Right lobe of liver (tissue), 6 donors: ENCODE data around the gene TBRG4. TPM values are rescaled to one million over a fixed set of nuclear protein-coding genes. Genes with fewer than 3 reads are reported as not detected.
"Not testable (repeated sequence)": the region's sequence is repeated elsewhere in the genome, so short reads cannot be mapped to it uniquely, and the experiment has no call there.

Experiments
- ATAC-seq, 4 donors: fragments of 200-7000 bp; cut with Tn5 transposase; one replicate each; pipeline ENCODE4 v1.9.1; 2020; ENCODE audit warnings: mild to moderate bottlenecking in 4 of 4, moderate library complexity in 4 of 4
- DNase-seq, 3 donors: peaks; one replicate each; pipeline ENCODE4 v3.0.0-alpha.2; 2020
- H3K27ac ChIP-seq, 3 donors: fragments of 200-600 bp; one replicate each; pipeline ENCODE4 v1.8.0; 2022
- H3K27me3 ChIP-seq, 2 donors: fragments of 200-600 bp; one replicate each; pipeline ENCODE4 v1.8.0; 2022
- H3K36me3 ChIP-seq, 4 donors: fragments of 200-600 bp; sonication (generic) in 1 of 4; one replicate each; pipeline versions ENCODE4 v1.5.1 to v1.8.0; 2017 to 2022; ENCODE audit warnings: control low read depth in 1 of 4
- H3K4me1 ChIP-seq, 4 donors: fragments of 200-600 bp; sonication (generic) in 1 of 4; one replicate each; pipeline versions ENCODE4 v1.5.1 to v1.8.0; 2017 to 2022; ENCODE audit warnings: control low read depth in 1 of 4
- H3K4me3 ChIP-seq, 3 donors: fragments of 200-600 bp; one replicate each; pipeline ENCODE4 v1.8.0; 2022
- H3K9me3 ChIP-seq, 4 donors: fragments of 200-600 bp; sonication (generic) in 1 of 4; one replicate each; pipeline versions ENCODE4 v1.5.1 to v1.8.0; 2017 to 2022; ENCODE audit warnings: control low read depth in 1 of 4
- CTCF ChIP-seq, 4 donors: fragments of 200-600 bp in 3 of 4; fragments of 450-650 bp in 1 of 4; IDR thresholded peaks; one replicate each; pipeline versions ENCODE4 v1.5.1 to v1.8.0; 2016 to 2022; ENCODE audit warnings: antibody characterized with exemption in 4 of 4, mild to moderate bottlenecking in 2 of 4
- POLR2A ChIP-seq: fragments of 450-650 bp; IDR thresholded peaks from one replicate; pipeline ENCODE4 v1.6.1; 2017; ENCODE audit warnings: antibody characterized with exemption, mild to moderate bottlenecking
- WGBS: methylation state at CpG from one replicate; pipeline ENCODE4 v1.1.6; 2018; ENCODE audit warnings: low coverage, low lambda C conversion rate; ENCODE audit not compliant: insufficient coverage; ENCODE audit errors: missing lambda C conversion rate; 5-methylcytosine and 5-hydroxymethylcytosine counted together
- intact Hi-C, 2 donors: fragments of 100-400 bp; cut with DNase I; formaldehyde crosslinking; loops; one replicate each; pipeline versions ENCODE4 v1.11.2 to v1.14.1; 2022
- total RNA-seq, 6 experiments: library from RNA; depleted of rRNA in 2 of 6; stranded (reverse); fragments of >200 nt in 2 of 6; fragmentation: NEBNext Ultra II Directional in 3 of 6; extraction: Animal tissue kit (Norgen Biotek cat#: 25700) in 3 of 6; gene quantifications; one replicate each; pipeline versions ENCODE4 v1.1.0 to v1.2.4, GENCODE V29; 2016 to 2023
- donor health status: DM: no; HTN: yes; CAD: no.
- donor health status: DM: no; HTN: no; CAD: no.
- donor health status: DM: no; HTN: no; CAD: no.
- donor health status: DM: no; HTN: yes; CAD: no.
- donor health status: DM: no; HTN: yes; CAD: no.

TBRG4 gene
- total RNA-seq, 6 experiments from 2014 or later: 33.0 to 57.1 (median 41.7) TPM

- no peak overlapping the region for H3K4me3 ChIP-seq
- H3K36me3 ChIP-seq: no peaks in the 10 kb centered on the region
- intact Hi-C loops: no loop called here
- H3K9me3 ChIP-seq: no peaks in the 10 kb centered on the region
- H3K27ac ChIP-seq: no peak overlapping the region
- ATAC-seq (no peak), DNase-seq (no peak)
- H3K4me1 ChIP-seq: no peaks in the 10 kb centered on the region
- no CpG with 5 or more reads among the region's 3 CpGs for WGBS
- no peak for TF ChIP-seq POLR2A
- no peak for TF ChIP-seq CTCF (IDR thresholded peaks at IDR 0.05)
- no peaks in the 10 kb centered on the region for H3K27me3 ChIP-seq
These were observed 7.4 kb upstream of the TBRG4 start for GRCh38 chr7:45118889-45119331.

- Histone ChIP-seq H3K9me3 (no peaks in the 10 kb centered on the region), H3K4me3 (no peak overlapping the region), H3K27ac (no peak overlapping the region), H3K27me3 (no peaks in the 10 kb centered on the region), H3K4me1 (no peaks in the 10 kb centered on the region), H3K36me3 (no peaks in the 10 kb centered on the region)
- 73% methylated on average over 4 of the region's 4 CpGs for WGBS
- no peak for DNase-seq
- TF ChIP-seq POLR2A (no peak), CTCF (IDR thresholded peaks at IDR 0.05) (no peak)
- intact Hi-C loops: no loop called here
- no peak for ATAC-seq
These were observed 6.8 kb upstream of the TBRG4 start for GRCh38 chr7:45118292-45118691.

GRCh38 chr7:45117582-45117981, 6.1 kb upstream of the TBRG4 start:
- TF ChIP-seq CTCF (IDR thresholded peaks at IDR 0.05) (no peak), POLR2A (no peak)
- no peak for DNase-seq
- intact Hi-C loops: no loop called here
- ATAC-seq: peak in 1 of 4 donors; percentile 29
- H3K36me3 ChIP-seq: no peaks in the 10 kb centered on the region
- 50% methylated on average over 1 of the region's 4 CpGs for WGBS
- H3K9me3 ChIP-seq: no peaks in the 10 kb centered on the region
- no peaks in the 10 kb centered on the region for H3K4me1 ChIP-seq
- no peaks in the 10 kb centered on the region for H3K27me3 ChIP-seq
- H3K27ac ChIP-seq: no peak overlapping the region
- H3K4me3 ChIP-seq: no peak overlapping the region

GRCh38 chr7:45116048-45116447, 4.6 kb upstream of the TBRG4 start:
- Histone ChIP-seq H3K4me1 (no peaks in the 10 kb centered on the region), H3K4me3 (no peak overlapping the region), H3K27ac (no peak overlapping the region), H3K9me3 (no peaks in the 10 kb centered on the region), H3K27me3 (no peaks in the 10 kb centered on the region), H3K36me3 (no peaks in the 10 kb centered on the region)
- ATAC-seq: no peak
- intact Hi-C loops: no loop called here
- no peak for DNase-seq
- TF ChIP-seq POLR2A (no peak), CTCF (IDR thresholded peaks at IDR 0.05) (no peak)
- no CpG with 5 or more reads among the region's 1 CpG for WGBS

- H3K4me3 ChIP-seq: no peak overlapping the region
- no peaks in the 10 kb centered on the region for H3K27me3 ChIP-seq
- H3K36me3 ChIP-seq: no peaks in the 10 kb centered on the region
- H3K27ac ChIP-seq: no peak overlapping the region
- no peak for DNase-seq
- H3K9me3 ChIP-seq: no peaks in the 10 kb centered on the region
- peaks cover 0 to 8% (median 3%) of the 10 kb centered on the region in 4 donors for H3K4me1 ChIP-seq
- TF ChIP-seq CTCF (IDR thresholded peaks at IDR 0.05): no peak
- TF ChIP-seq POLR2A: no peak
- ATAC-seq: no peak
- intact Hi-C loops: no loop called here
These were observed 3.4 kb upstream of the TBRG4 start for GRCh38 chr7:45114926-45115325.

- H3K4me1 ChIP-seq, H3K9me3 ChIP-seq, H3K4me3 ChIP-seq, H3K27me3 ChIP-seq, ATAC-seq, intact Hi-C loops, H3K36me3 ChIP-seq, DNase-seq, H3K27ac ChIP-seq: not testable (repeated sequence)
- 55% methylated on average over 1 of the region's 1 CpG for WGBS
These were observed 2.8 kb upstream of the TBRG4 start for GRCh38 chr7:45114257-45114656.
